Lung (tissue), 4 donors: ENCODE results near the gene CBY1. TPM values are rescaled to one million over a fixed set of nuclear protein-coding genes. Genes with fewer than 3 reads are reported as not detected.

ENCODE experiments used
- polyA plus RNA-seq, 2 donors: library from polyadenylated mRNA; stranded (reverse); fragments of 200-250 nt; gene quantifications; one replicate each; pipeline ENCODE4 v1.2.1, GENCODE V29; 2013
- total RNA-seq, 2 donors: library from RNA; depleted of rRNA in 1 of 2; stranded (reverse); fragments of >200 nt in 1 of 2; gene quantifications; one replicate each; pipeline ENCODE4 v1.2.1, GENCODE V29; 2014 to 2021
- donor health status: Bipolar disorder and iron deficiency.
- donor health status: healthy.
- donor health status: DM: yes; HTN: yes; CAD: no.

The CBY1 gene
- total and polyA plus RNA-seq, 4 donors: 24.8 to 49.0 (median 29.2) TPM

Other genes starting within 250 kb of the CBY1 start
- not detected for gene KCNJ4, start 201.4 kb upstream of the CBY1 start, total RNA-seq
- not detected for gene KCNJ4, start 201.4 kb upstream of the CBY1 start, polyA plus RNA-seq
- 10 to 100 TPM in 1 of 2 donors, 1 to 10 TPM in 1; 4.4 to 16.4 TPM for gene KDELR3, start 188.5 kb upstream of the CBY1 start, total RNA-seq
- 1 to 10 TPM; 8.2 to 9.3 TPM for gene KDELR3, start 188.5 kb upstream of the CBY1 start, polyA plus RNA-seq
- gene DDX17, start 150.3 kb upstream of the CBY1 start, total RNA-seq: 1,000 to 10,000 TPM in 1 of 2 donors, 100 to 1,000 TPM in 1; 373 to 1,771 TPM
- 100 to 1,000 TPM; 141 to 151 TPM for gene DDX17, start 150.3 kb upstream of the CBY1 start, polyA plus RNA-seq
- gene DMC1, start 86.5 kb upstream of the CBY1 start, total RNA-seq: 1 to 10 TPM; 1.1 to 2.7 TPM
- gene DMC1, start 86.5 kb upstream of the CBY1 start, polyA plus RNA-seq: 1 to 10 TPM in 1 of 2 donors, under 1 TPM in 1; 0.24 to 2.5 TPM
- gene FAM227A, start 246 bp upstream of the CBY1 start, total RNA-seq: 10 to 100 TPM in 1 of 2 donors, 1 to 10 TPM in 1; 9.9 to 10.0 TPM
- gene FAM227A, start 246 bp upstream of the CBY1 start, polyA plus RNA-seq: 1 to 10 TPM; 1.1 to 2.1 TPM
- 10 to 100 TPM; 27.3 to 57.7 TPM for gene TOMM22, start 25.3 kb downstream of the CBY1 start, total RNA-seq
- gene TOMM22, start 25.3 kb downstream of the CBY1 start, polyA plus RNA-seq: 10 to 100 TPM; 25.6 to 31.1 TPM
- 10 to 100 TPM; 38.2 to 64.0 TPM for gene JOSD1, start 44.3 kb downstream of the CBY1 start, total RNA-seq
- 10 to 100 TPM; 17.8 to 49.4 TPM for gene JOSD1, start 44.3 kb downstream of the CBY1 start, polyA plus RNA-seq
- gene GTPBP1, start 49.3 kb downstream of the CBY1 start, total RNA-seq: 10 to 100 TPM; 61.7 to 69.1 TPM
- gene GTPBP1, start 49.3 kb downstream of the CBY1 start, polyA plus RNA-seq: 10 to 100 TPM; 24.1 to 35.8 TPM
- 100 to 1,000 TPM in 1 of 2 donors, 10 to 100 TPM in 1; 75.5 to 220 TPM for gene SUN2, start 99.4 kb downstream of the CBY1 start, total RNA-seq
- gene SUN2, start 99.4 kb downstream of the CBY1 start, polyA plus RNA-seq: 100 to 1,000 TPM in 1 of 2 donors, 10 to 100 TPM in 1; 58.6 to 138 TPM
- gene DNAL4, start 137.5 kb downstream of the CBY1 start, total RNA-seq: 10 to 100 TPM; 28.4 to 29.0 TPM
- gene DNAL4, start 137.5 kb downstream of the CBY1 start, polyA plus RNA-seq: 10 to 100 TPM; 22.2 to 24.1 TPM
- gene NPTXR, start 187.4 kb downstream of the CBY1 start, total RNA-seq: 1 to 10 TPM; 4.2 to 5.8 TPM
- gene NPTXR, start 187.4 kb downstream of the CBY1 start, polyA plus RNA-seq: 1 to 10 TPM in 1 of 2 donors, under 1 TPM in 1; 0.98 to 1.5 TPM
- 10 to 100 TPM; 14.6 to 79.2 TPM for gene CBX6, start 215.6 kb downstream of the CBY1 start, total RNA-seq
- gene CBX6, start 215.6 kb downstream of the CBY1 start, polyA plus RNA-seq: 10 to 100 TPM; 18.8 to 27.9 TPM